Adrenal gland (tissue), 5 donors: ENCODE results near the gene CFAP221.

Source experiments
- CTCF ChIP-seq, 6 experiments: fragments of 450-650 bp in 4 of 6; fragments of 200-600 bp in 2 of 6; sonication (generic) in 1 of 6; IDR thresholded peaks; 1 replicate in 5 of 6; 2 replicates in 1 of 6; pipeline versions ENCODE4 v1.5.1 to v1.8.0; 2016 to 2021; ENCODE audit warnings: antibody characterized with exemption in 6 of 6, mild to moderate bottlenecking in 2 of 6, moderate library complexity in 1 of 6
- POLR2A ChIP-seq, 2 donors: fragments of 450-650 bp; IDR thresholded peaks; one replicate each; pipeline ENCODE4 v1.6.1; 2017; ENCODE audit warnings: antibody characterized with exemption in 2 of 2, mild to moderate bottlenecking in 2 of 2, moderate library complexity in 1 of 2
- donor health status: DM: no; HTN: no; CAD: no.

GRCh38 chr2:119657466-119658145, 113.4 kb downstream of the CFAP221 start:
- TF ChIP-seq CTCF (IDR thresholded peaks at IDR 0.05) (no peak), POLR2A (IDR thresholded peaks at IDR 0.05) (no peak)
